Fibroblast of lung (primary cell): ENCODE measurements around the gene L3MBTL4. TPM values are rescaled to one million over a fixed set of nuclear protein-coding genes. Genes with fewer than 3 reads are reported as not detected.
"Not testable (repeated sequence)": the region's sequence is repeated elsewhere in the genome, so short reads cannot be mapped to it uniquely, and the experiment has no call there.

Experiments used
- DNase-seq, 2 donors: peaks; one replicate each; pipeline versions ENCODE4 v3.0.0 to v3.0.0-alpha.2; 2010; ENCODE audit warnings: low read depth in 2 of 2
- H2AFZ ChIP-seq: 2 replicates; pipeline ENCODE4 v1.5.1; 2012; ENCODE audit warnings: low read length, control low read depth, inconsistent platforms
- H3K27ac ChIP-seq: 2 replicates; pipeline ENCODE4 v1.5.1; 2011; ENCODE audit warnings: low read length, control low read depth; ENCODE audit not compliant: insufficient read depth
- H3K27me3 ChIP-seq: 2 replicates; pipeline ENCODE4 v1.5.1; 2011; ENCODE audit warnings: mild to moderate bottlenecking, low read length; ENCODE audit not compliant: control insufficient read depth, insufficient read depth
- H3K36me3 ChIP-seq: 2 replicates; pipeline ENCODE4 v1.5.1; 2011; ENCODE audit warnings: low read length; ENCODE audit not compliant: control insufficient read depth, insufficient read depth
- H3K4me1 ChIP-seq: 2 replicates; pipeline ENCODE4 v1.5.1; 2011; ENCODE audit warnings: low read length; ENCODE audit not compliant: control insufficient read depth, insufficient read depth; ENCODE audit errors: extremely low read depth
- H3K4me2 ChIP-seq: 2 replicates; pipeline ENCODE4 v1.5.1; 2011; ENCODE audit warnings: low read length, control low read depth; ENCODE audit not compliant: insufficient read depth; ENCODE audit errors: extremely low read depth
- H3K4me3 ChIP-seq, 4 experiments: fragments of 200-600 bp in 1 of 4; sonication (generic) in 1 of 4; replicated peaks in 1 of 4; 2 replicates each; pipeline ENCODE4 v1.5.1; 2011 to 2016; ENCODE audit warnings: low read length in 4 of 4, low read depth in 3 of 4, mild to moderate bottlenecking in 3 of 4, control low read depth in 2 of 4, inconsistent platforms in 1 of 4, mixed read lengths in 1 of 4; ENCODE audit not compliant: insufficient read depth in 1 of 4; ENCODE audit errors: control extremely low read depth in 1 of 4
- H3K79me2 ChIP-seq: 2 replicates; pipeline ENCODE4 v1.5.1; 2012; ENCODE audit warnings: mild to moderate bottlenecking, low read length, inconsistent platforms; ENCODE audit not compliant: control insufficient read depth, insufficient read depth
- H3K9ac ChIP-seq: 2 replicates; pipeline ENCODE4 v1.5.1; 2011; ENCODE audit warnings: mild to moderate bottlenecking, low read length, control low read depth; ENCODE audit not compliant: insufficient read depth
- H3K9me3 ChIP-seq: 2 replicates; pipeline ENCODE4 v1.5.1; 2012; ENCODE audit warnings: low read depth, low read length; ENCODE audit not compliant: control insufficient read depth, insufficient read depth
- H4K20me1 ChIP-seq: 2 replicates; pipeline ENCODE4 v1.5.1; 2011; ENCODE audit warnings: low read length; ENCODE audit not compliant: control insufficient read depth, insufficient read depth; ENCODE audit errors: extremely low read depth
- CTCF ChIP-seq, 2 donors: IDR thresholded peaks in 1 of 2; conservative IDR thresholded peaks in 1 of 2; 1 replicate in 1 of 2; 2 replicates in 1 of 2; pipeline ENCODE4 v1.5.1; 2011 to 2012; ENCODE audit warnings: low read length in 2 of 2, control low read depth in 1 of 2, inconsistent platforms in 1 of 2, low read depth in 1 of 2, mild to moderate bottlenecking in 1 of 2
- EZH2 ChIP-seq: IDR thresholded peaks from 2 replicates; pipeline ENCODE4 v1.5.1; 2012; ENCODE audit warnings: low read length, control low read depth, mild to moderate bottlenecking; ENCODE audit errors: missing control alignments
- polyA plus RNA-seq, 2 donors: library from polyadenylated mRNA; depleted of rRNA in 1 of 2; stranded (reverse) in 1 of 2; unstranded in 1 of 2; fragments of >200 nt; gene quantifications; 2 replicates each; pipeline ENCODE4 v1.2.1, GENCODE V29; 2011 to 2012; ENCODE audit warnings: missing spikeins in 1 of 2
- total RNA-seq: library from RNA; depleted of rRNA; stranded (reverse); fragments of >200 nt; gene quantifications from 2 replicates; pipeline ENCODE4 v1.2.1, GENCODE V29; 2014

The L3MBTL4 gene
- total and polyA plus RNA-seq, 2 donors (not counting 1 experiment from before 2014, with no cell fraction given) = 0.06 to 0.33 TPM

GRCh38 chr18:6086731-6087130, 328.0 kb downstream of the L3MBTL4 start:
- Histone ChIP-seq H2AFZ (no peak overlapping the region), H3K9me3 (no peaks in the 10 kb centered on the region), H3K4me1 (no peaks in the 10 kb centered on the region), H3K9ac (no peak overlapping the region), H3K27ac (no peak overlapping the region), H3K4me3 (no peak overlapping the region), H3K79me2 (no peaks in the 10 kb centered on the region), H3K4me2 (no peak overlapping the region), H4K20me1 (no peaks in the 10 kb centered on the region), H3K27me3 (no peaks in the 10 kb centered on the region), H3K36me3 (no peaks in the 10 kb centered on the region)
- DNase-seq = peak in 1 of 2 donors; percentile 52
- no peak for TF ChIP-seq EZH2
- TF ChIP-seq CTCF (conservative IDR thresholded peaks at IDR 0.05 in 1 of 2, IDR thresholded peaks at IDR 0.05 in 1 of 2; ENCODE audit: low read depth in 1 of 2, low read length in 2 of 2) = no peak

GRCh38 chr18:6079406-6079805, 335.3 kb downstream of the L3MBTL4 start:
- no peaks in the 10 kb centered on the region for H3K4me1 ChIP-seq
- no peaks in the 10 kb centered on the region for H4K20me1 ChIP-seq
- H3K4me2 ChIP-seq = no peak overlapping the region
- TF ChIP-seq EZH2 (no peak), CTCF (conservative IDR thresholded peaks at IDR 0.05 in 1 of 2, IDR thresholded peaks at IDR 0.05 in 1 of 2; ENCODE audit: low read depth in 1 of 2, low read length in 2 of 2) (no peak)
- H3K9ac ChIP-seq = no peak overlapping the region
- H3K79me2 ChIP-seq = no peaks in the 10 kb centered on the region
- no peak overlapping the region for H3K27ac ChIP-seq
- no peak overlapping the region for H3K4me3 ChIP-seq
- H2AFZ ChIP-seq = no peak overlapping the region
- no peaks in the 10 kb centered on the region for H3K27me3 ChIP-seq
- H3K9me3 ChIP-seq = no peaks in the 10 kb centered on the region
- H3K36me3 ChIP-seq = no peaks in the 10 kb centered on the region
- DNase-seq = no peak

GRCh38 chr18:6078877-6079276, 335.8 kb downstream of the L3MBTL4 start:
- H3K36me3 ChIP-seq = no peaks in the 10 kb centered on the region
- no peak overlapping the region for H2AFZ ChIP-seq
- H4K20me1 ChIP-seq = no peaks in the 10 kb centered on the region
- no peaks in the 10 kb centered on the region for H3K27me3 ChIP-seq
- H3K9me3 ChIP-seq = no peaks in the 10 kb centered on the region
- H3K4me2 ChIP-seq = no peak overlapping the region
- no peaks in the 10 kb centered on the region for H3K4me1 ChIP-seq
- H3K9ac ChIP-seq = no peak overlapping the region
- no peaks in the 10 kb centered on the region for H3K79me2 ChIP-seq
- no peak for TF ChIP-seq EZH2
- TF ChIP-seq CTCF (conservative IDR thresholded peaks at IDR 0.05 in 1 of 2, IDR thresholded peaks at IDR 0.05 in 1 of 2; ENCODE audit: low read depth in 1 of 2, low read length in 2 of 2) = no peak
- DNase-seq = no peak
- H3K4me3 ChIP-seq = no peak overlapping the region
- no peak overlapping the region for H3K27ac ChIP-seq

- H3K9ac ChIP-seq, H3K27ac ChIP-seq, H3K4me1 ChIP-seq, H3K4me3 ChIP-seq, H3K9me3 ChIP-seq, H3K4me2 ChIP-seq, H2AFZ ChIP-seq, H3K36me3 ChIP-seq, H3K27me3 ChIP-seq, DNase-seq, H3K79me2 ChIP-seq, H4K20me1 ChIP-seq: not testable (repeated sequence)
Measured at GRCh38 chr18:6072423-6072822, 342.3 kb downstream of the L3MBTL4 start.
